Cardiac fibroblast (primary cell): ENCODE results near the gene CACNA1S.

Experiments used
- DNase-seq, 2 donors: peaks; one replicate each; pipeline versions ENCODE4 v3.0.0 to v3.0.0-alpha.2; 2010; ENCODE audit warnings: low read depth in 2 of 2
- H3K4me3 ChIP-seq, 2 donors: replicated peaks in 1 of 2; 1 replicate in 1 of 2; 2 replicates in 1 of 2; pipeline ENCODE4 v1.5.1; 2011; ENCODE audit warnings: low read depth in 2 of 2, low read length in 2 of 2, mild to moderate bottlenecking in 2 of 2, moderate library complexity in 1 of 2
- TF ChIP-seq, protein P1 (sequence below): IDR thresholded peaks from one replicate; pipeline ENCODE4 v1.5.1; 2011; ENCODE audit warnings: low read depth, mild to moderate bottlenecking, low read length, inconsistent platforms

Gene CACNA1S

DNA sequence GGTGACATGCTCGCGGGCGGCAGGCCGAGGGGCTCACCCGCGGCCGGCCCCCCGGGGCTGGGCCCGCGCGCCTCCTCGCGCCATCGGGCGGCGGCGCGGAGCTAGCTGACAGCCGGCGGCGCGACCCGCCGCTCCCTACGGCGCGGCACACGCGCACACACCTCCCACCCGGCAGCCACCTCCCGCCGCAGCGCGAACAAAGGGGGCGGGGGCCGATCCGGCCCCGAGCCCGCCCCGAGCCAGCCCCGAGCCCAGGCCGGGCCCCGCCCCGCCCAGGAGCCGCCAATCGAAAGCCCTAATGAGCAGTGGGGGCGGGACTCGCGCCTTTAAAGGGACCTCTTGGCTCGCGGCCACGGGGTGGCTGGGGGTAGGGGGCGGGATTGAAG is 88.7 kb downstream of the CACNA1S start, which contains the start of gene KIF21B:
Gene KIF21B (minus strand): TSS at position 198 of the 386 bp plus-strand sequence. CDS start 331 bp downstream, outside the sequence.
- H3K4me3 ChIP-seq: peak within 1 kb of the TSS; percentile 41 to 49
- TF ChIP-seq, protein P1, sequence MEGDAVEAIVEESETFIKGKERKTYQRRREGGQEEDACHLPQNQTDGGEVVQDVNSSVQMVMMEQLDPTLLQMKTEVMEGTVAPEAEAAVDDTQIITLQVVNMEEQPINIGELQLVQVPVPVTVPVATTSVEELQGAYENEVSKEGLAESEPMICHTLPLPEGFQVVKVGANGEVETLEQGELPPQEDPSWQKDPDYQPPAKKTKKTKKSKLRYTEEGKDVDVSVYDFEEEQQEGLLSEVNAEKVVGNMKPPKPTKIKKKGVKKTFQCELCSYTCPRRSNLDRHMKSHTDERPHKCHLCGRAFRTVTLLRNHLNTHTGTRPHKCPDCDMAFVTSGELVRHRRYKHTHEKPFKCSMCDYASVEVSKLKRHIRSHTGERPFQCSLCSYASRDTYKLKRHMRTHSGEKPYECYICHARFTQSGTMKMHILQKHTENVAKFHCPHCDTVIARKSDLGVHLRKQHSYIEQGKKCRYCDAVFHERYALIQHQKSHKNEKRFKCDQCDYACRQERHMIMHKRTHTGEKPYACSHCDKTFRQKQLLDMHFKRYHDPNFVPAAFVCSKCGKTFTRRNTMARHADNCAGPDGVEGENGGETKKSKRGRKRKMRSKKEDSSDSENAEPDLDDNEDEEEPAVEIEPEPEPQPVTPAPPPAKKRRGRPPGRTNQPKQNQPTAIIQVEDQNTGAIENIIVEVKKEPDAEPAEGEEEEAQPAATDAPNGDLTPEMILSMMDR: no peak
- DNase-seq: peak in 1 of 2 donors; percentile 52

DNA sequence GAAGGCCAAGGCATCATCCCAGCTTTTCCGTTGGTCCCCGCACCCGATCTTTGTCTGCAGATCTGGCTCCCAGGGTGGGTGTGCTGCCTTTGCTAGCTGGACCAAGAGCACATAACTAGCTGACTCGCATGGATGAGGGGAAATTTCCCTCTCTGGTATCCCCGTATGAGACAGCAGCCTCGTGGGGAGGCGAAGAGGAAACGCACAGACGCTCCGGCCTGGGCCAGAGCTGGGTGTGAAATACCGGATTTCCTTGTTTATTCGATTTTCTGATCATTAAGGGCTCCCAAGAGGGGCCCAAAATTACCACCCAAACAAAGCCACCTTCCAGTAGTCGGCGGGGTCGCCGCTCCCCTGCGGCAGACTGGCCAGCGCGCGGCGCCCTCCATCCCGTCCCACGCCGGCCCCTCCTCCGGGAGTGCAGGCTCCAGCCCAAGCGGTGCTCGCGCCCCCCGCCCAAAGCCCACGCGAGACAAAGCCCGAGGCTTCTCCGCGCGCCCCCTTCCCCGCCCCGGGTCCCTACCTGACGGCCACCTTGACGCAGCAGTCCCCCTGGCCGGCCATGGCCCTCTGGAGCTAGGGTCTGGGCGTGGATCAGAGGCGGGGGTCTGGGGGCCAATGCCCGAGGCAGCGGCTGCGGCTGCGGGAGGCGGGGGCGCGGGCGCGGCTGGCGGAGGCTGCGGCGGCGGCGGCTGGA is 89.3 kb downstream of the CACNA1S start:
- H3K4me3 ChIP-seq: peak overlapping the region; percentile 41 to 49
- DNase-seq: no peak
- TF ChIP-seq, protein P1: no peak

DNA sequence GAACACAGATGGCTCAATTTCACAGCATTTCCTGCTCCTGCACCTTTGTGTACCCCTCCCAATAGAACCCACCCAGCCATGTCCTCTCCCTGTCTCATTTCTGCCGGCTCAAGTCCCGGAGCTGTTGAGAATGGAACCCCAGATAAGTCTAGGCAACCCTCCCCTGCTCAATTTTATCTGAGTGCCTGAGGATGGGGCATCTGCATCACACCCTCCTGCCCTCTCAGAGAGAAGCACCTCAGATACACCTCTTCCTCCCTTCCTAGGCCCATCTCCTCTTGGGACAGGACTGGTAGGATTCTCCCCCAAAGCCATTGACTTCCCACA is 89.8 kb downstream of the CACNA1S start:
- no peak for DNase-seq
- TF ChIP-seq, protein P1: no peak
- no peak overlapping the region for H3K4me3 ChIP-seq

DNA sequence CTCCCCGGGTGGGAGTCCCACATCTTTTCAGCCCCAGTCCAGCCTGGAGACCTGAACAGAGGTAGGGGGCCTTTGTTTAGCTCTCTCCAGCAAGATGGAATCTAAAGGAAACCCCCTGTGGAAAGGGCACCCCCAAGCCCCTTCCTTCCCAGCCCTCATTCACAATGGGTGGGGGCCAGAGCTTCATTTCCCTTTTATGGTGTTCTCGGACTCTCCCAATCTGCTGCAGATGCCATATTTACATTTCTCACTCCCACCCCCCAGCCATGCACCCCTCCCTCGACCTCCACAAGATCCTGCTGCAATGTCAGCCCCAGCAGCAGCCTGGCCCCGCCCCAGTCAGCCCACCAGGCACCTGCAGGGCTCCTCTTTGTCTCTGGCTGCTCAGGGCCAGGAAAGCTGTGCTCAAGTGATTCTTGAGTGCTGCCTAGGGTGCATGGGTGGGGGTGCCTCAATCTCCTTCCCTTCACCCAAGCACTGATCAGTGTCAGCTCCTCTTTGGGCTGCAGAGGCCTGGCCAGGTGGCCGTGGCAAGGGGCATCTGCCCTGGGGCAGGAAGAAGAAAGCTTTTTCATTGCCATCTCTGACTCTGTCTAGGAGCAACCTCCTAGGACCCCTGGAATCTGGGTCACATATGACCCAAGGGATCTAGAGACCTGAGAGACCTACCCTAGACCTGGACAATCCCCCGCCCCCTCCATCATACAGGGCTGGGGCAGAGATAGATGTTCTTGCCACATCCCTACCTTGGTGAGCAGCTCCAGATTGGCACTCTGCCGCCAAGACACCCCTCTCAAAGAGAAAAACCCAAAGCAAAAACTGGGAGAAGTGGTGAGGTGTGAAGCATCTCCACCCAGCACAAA is 90.4 kb downstream of the CACNA1S start:
- no peak for DNase-seq
- TF ChIP-seq, protein P1: no peak
- H3K4me3 ChIP-seq: no peak overlapping the region

DNA sequence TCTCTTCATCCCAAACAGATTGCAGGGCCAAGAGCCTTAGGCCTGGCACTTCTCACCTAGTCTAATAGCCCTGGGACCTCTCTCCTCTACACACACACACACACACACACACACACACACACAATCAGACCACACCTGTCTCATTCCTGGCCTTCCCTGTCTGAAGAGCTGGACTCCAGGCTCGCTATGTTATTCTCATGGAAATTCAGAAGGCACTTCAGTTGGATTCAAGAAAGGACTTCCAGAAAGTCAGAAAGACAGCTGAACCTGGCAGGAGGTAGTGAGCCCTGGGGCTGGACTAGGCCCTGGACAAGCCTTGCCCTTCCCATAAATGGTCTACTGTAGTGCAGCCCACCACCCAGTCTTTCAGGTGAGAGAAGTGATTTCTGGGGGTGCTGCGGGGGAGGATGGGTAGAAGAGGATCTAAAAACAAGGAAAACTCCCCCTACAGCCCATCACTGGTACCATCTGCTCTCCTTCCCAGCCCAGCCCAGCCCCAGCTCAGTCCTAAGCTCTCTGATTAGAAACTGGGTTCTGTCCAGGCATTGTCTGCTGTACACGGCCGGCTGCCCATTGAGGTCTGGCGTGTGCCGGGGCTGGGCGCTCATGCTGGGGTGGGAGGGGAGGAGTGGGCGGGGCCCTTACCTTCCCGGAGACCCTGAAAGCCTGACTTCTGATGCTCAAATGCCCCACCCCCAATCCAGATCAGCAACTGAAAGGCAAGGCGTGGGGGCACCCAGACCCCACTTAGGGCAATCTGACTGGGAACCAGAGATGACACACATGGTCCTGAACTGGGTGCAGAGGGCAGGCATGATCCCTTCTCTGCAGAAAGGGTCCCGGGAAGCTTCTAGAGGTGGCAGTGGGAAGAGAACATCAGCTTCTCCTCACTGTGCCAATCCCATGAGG is 91.3 kb downstream of the CACNA1S start:
- no peak overlapping the region for H3K4me3 ChIP-seq
- TF ChIP-seq, protein P1: peak; percentile 37
- DNase-seq: peak in 1 of 2 donors; percentile 52

DNA sequence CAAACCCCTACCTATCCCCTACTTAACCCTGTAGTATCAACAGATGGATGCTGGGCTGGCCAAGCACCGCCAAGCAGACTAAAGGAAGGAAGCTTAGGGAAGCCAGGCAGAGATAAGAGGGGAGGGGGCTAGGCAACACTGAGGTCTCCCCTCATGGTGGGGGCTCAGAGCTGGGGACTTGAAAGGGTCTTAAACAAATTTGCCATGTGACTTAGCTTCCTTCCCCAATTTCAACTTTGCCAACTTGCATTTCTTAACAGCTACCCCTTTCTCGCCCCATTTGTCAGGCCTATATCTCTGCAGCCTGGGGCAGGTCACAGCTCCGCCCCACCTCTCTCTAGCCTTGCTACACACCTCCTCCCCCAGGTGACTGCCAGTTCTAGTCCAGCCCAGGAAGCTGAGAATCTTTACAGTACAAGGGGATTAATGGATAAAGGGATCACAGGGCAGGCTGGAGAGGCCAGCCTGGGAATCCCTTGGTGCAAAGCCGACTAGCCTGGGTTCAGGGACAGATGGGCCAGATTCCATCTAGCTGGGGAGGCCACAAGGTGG is 92.1 kb downstream of the CACNA1S start:
- no peak for DNase-seq
- TF ChIP-seq, protein P1: no peak
- no peak overlapping the region for H3K4me3 ChIP-seq
